K562 (cell line): ENCODE data around the gene LLGL1. TPM values are rescaled to one million over a fixed set of nuclear protein-coding genes. Genes with fewer than 3 reads are reported as not detected.

ENCODE experiments used
- ATAC-seq: fragments of 200-7000 bp; cut with Tn5 transposase; 3 replicates; pipeline ENCODE4 v1.9.1; 2020; ENCODE audit warnings: moderate library complexity
- BruUV-seq: library from RNA; stranded (reverse); fragments of 400-500 nt; replicated peaks from 2 replicates; lab custom pipeline; 2021; lab: Mats Ljungman, UMichigan
- CTCF ChIA-PET: fragments of 300-600 bp; formaldehyde crosslinking; extraction: SDS; loops from one replicate; lab custom pipeline; 2021; ENCODE audit warnings: low intra/inter-chr PET ratio; lab: Yijun Ruan, JAX
- POLR2A ChIA-PET: fragments of 300-600, 350-650 bp; sonication (Branson Sonifier 250); formaldehyde crosslinking; extraction: SDS; loops from one replicate; lab custom pipeline; 2021; ENCODE audit warnings: antibody characterized with exemption, inconsistent platforms; lab: Yijun Ruan, JAX
- DNase-seq, 4 experiments: peaks; one replicate each; pipeline versions ENCODE4 v3.0.0 to v3.0.0-alpha.2; 2011 to 2018; ENCODE audit warnings: low spot score in 3 of 4, mixed read lengths in 3 of 4; ENCODE audit errors: extremely low read depth in 1 of 4
- FAIRE-seq: peaks from 2 replicates; lab custom pipeline; 2011; peaks lifted over from hg19 to GRCh38; lab: Jason Lieb, UNC
- H2AFZ ChIP-seq: 2 replicates; pipeline ENCODE4 v1.6.0; 2011; ENCODE audit warnings: low read depth, low read length, control low read depth, inconsistent platforms
- H3K27ac ChIP-seq: fragments of 200-600 bp; 3 replicates; pipeline ENCODE4 v1.8.0; 2011; ENCODE audit warnings: low read depth, mild to moderate bottlenecking, control low read depth, inconsistent platforms, low read length, moderate library complexity, mixed read lengths; ENCODE audit errors: extremely low read depth
- H3K27me3 ChIP-seq, 2 experiments: fragments of 300-600 bp in 1 of 2; 2 replicates in 1 of 2; 3 replicates in 1 of 2; pipeline versions ENCODE4 v1.6.0 to v1.8.0; 2011; ENCODE audit warnings: inconsistent platforms in 2 of 2, low read length in 2 of 2, mild to moderate bottlenecking in 1 of 2, mixed read lengths in 1 of 2, moderate library complexity in 1 of 2; ENCODE audit not compliant: control insufficient read depth in 2 of 2, insufficient read depth in 2 of 2
- H3K36me3 ChIP-seq: fragments of 300-600 bp; 3 replicates; pipeline ENCODE4 v1.8.0; 2011; ENCODE audit warnings: mild to moderate bottlenecking, low read length, inconsistent platforms; ENCODE audit not compliant: control insufficient read depth, insufficient read depth
- H3K4me1 ChIP-seq, 2 experiments: fragments of 200-600 bp in 1 of 2; replicated peaks in 1 of 2; 2 replicates in 1 of 2; 3 replicates in 1 of 2; pipeline versions ENCODE4 v1.5.1 to v1.8.0; 2011; ENCODE audit warnings: inconsistent platforms in 2 of 2, low read length in 2 of 2, mild to moderate bottlenecking in 1 of 2, mixed read lengths in 1 of 2, moderate library complexity in 1 of 2; ENCODE audit not compliant: control insufficient read depth in 2 of 2, insufficient read depth in 2 of 2
- H3K4me2 ChIP-seq: 2 replicates; pipeline ENCODE4 v1.6.1; 2011; ENCODE audit warnings: low read length, control low read depth, inconsistent platforms, mixed read lengths; ENCODE audit not compliant: insufficient read depth
- H3K4me3 ChIP-seq: fragments of 200-600 bp; sonication (generic), shearing (Covaris generic); 2 replicates; pipeline ENCODE4 v1.5.1; 2016; ENCODE audit warnings: control low read depth, inconsistent platforms
- H3K79me2 ChIP-seq: fragments of 200-600 bp; 3 replicates; pipeline ENCODE4 v1.8.0; 2011; ENCODE audit warnings: low read length, inconsistent platforms; ENCODE audit not compliant: control insufficient read depth, insufficient read depth
- H3K9ac ChIP-seq, 2 experiments: 2 replicates each; pipeline versions ENCODE4 v1.6.0 to v1.6.1; 2011; ENCODE audit warnings: low read depth in 2 of 2, low read length in 2 of 2, control low read depth in 1 of 2, inconsistent platforms in 1 of 2, mild to moderate bottlenecking in 1 of 2, mixed read lengths in 1 of 2; ENCODE audit not compliant: insufficient read depth in 1 of 2
- H3K9me1 ChIP-seq: one replicate; pipeline ENCODE4 v1.6.0; 2011; ENCODE audit warnings: inconsistent platforms, mild to moderate bottlenecking, low read length, moderate library complexity; ENCODE audit not compliant: control insufficient read depth, insufficient read depth
- H3K9me3 ChIP-seq: replicated peaks from 2 replicates; pipeline ENCODE4 v1.5.1; 2011; ENCODE audit warnings: low read depth, low read length, inconsistent platforms; ENCODE audit not compliant: control insufficient read depth, insufficient read depth
- H4K20me1 ChIP-seq: replicated peaks from 2 replicates; pipeline ENCODE4 v1.6.1; 2011; ENCODE audit warnings: low read length, inconsistent platforms, mixed read lengths; ENCODE audit not compliant: control insufficient read depth, insufficient read depth
- BCL6 ChIP-seq: fragments of 250-450 bp; sonication (Bioruptor Pico); IDR thresholded peaks from 2 replicates; pipeline ENCODE4 v1.4.0; 2020
- CCAR2 ChIP-seq: fragments of 200-400 bp; formaldehyde crosslinking; IDR thresholded peaks from 2 replicates; pipeline ENCODE4 v1.6.1; 2017; ENCODE audit warnings: mild to moderate bottlenecking, low read depth, low read length
- COPS2 ChIP-seq: fragments of 450-650 bp; conservative IDR thresholded peaks from 2 replicates; pipeline ENCODE4 v1.6.1; 2016; ENCODE audit warnings: mild to moderate bottlenecking, moderate library complexity
- CREBBP ChIP-seq: IDR thresholded peaks from one replicate; pipeline ENCODE4 v1.6.1; 2012; ENCODE audit warnings: low read depth, mild to moderate bottlenecking, control low read depth, inconsistent platforms, low read length
- E2F3 ChIP-seq: fragments of 250-450 bp; sonication (Bioruptor Pico); IDR thresholded peaks from 2 replicates; pipeline ENCODE4 v1.4.0; 2020; ENCODE audit warnings: mild to moderate bottlenecking
- EP300 ChIP-seq: IDR thresholded peaks from 2 replicates; pipeline ENCODE4 v1.6.1; 2012; ENCODE audit warnings: low read length, improper control_type of control experiment
- NR2F6 ChIP-seq: fragments of 450-650 bp; formaldehyde crosslinking; IDR thresholded peaks from 2 replicates; pipeline ENCODE4 v1.4.0; 2020; ENCODE audit warnings: mild to moderate bottlenecking
- NR4A1 ChIP-seq, 2 experiments: fragments of 250-450 bp in 1 of 2; fragments of 450-650 bp in 1 of 2; sonication (Bioruptor Pico) in 1 of 2; IDR thresholded peaks; 2 replicates each; pipeline versions ENCODE4 v1.4.0 to v1.6.1; 2016 to 2020; ENCODE audit warnings: mild to moderate bottlenecking in 2 of 2, missing compliant biosample characterization in 1 of 2, missing genetic modification characterization in 1 of 2, moderate library complexity in 1 of 2
- TEAD1 ChIP-seq, 2 experiments: fragments of 450-650 bp in 1 of 2; sonication (generic) in 1 of 2; formaldehyde crosslinking; IDR thresholded peaks; 2 replicates each; pipeline versions ENCODE4 v1.4.0 to v1.8.0; 2020 to 2022; ENCODE audit warnings: mild to moderate bottlenecking in 2 of 2, missing genetic modification reagents in 1 of 2
- YY1 ChIP-seq, 3 experiments: IDR thresholded peaks; 2 replicates each; pipeline ENCODE4 v1.6.1; 2011; ENCODE audit warnings: low read length in 2 of 3, mild to moderate bottlenecking in 2 of 3, moderate library complexity in 2 of 3, borderline replicate concordance in 1 of 3, control low read depth in 1 of 3, low read depth in 1 of 3; ENCODE audit not compliant: insufficient read depth in 3 of 3, insufficient replicate concordance in 2 of 3, control insufficient read depth in 1 of 3, insufficient read length in 1 of 3; ENCODE audit errors: extremely low read depth in 1 of 3
- ZNF778 ChIP-seq: fragments of 450-650 bp; formaldehyde crosslinking; IDR thresholded peaks from 2 replicates; pipeline ENCODE4 v1.4.0; 2020; ENCODE audit warnings: mild to moderate bottlenecking, moderate library complexity
- WGBS: fragments of 100-300 bp; shearing (Covaris generic); methylation state at CpG from one replicate; pipeline ENCODE4 v1.1.6; 2016; ENCODE audit warnings: low coverage, mixed read lengths; ENCODE audit not compliant: insufficient coverage; ENCODE audit errors: missing lambda C conversion rate; 5-methylcytosine and 5-hydroxymethylcytosine counted together
- in situ Hi-C: fragments of 300-500 bp; cut with MboI; formaldehyde crosslinking; loops from 4 replicates; pipeline ENCODE4 v1.15.0; 2018; ENCODE audit warnings: inconsistent platforms, mixed read lengths
- intact Hi-C: fragments of 100-400 bp; cut with micrococcal nuclease; formaldehyde crosslinking; loops from 2 replicates; pipeline ENCODE4 v1.14.2; 2022
- polyA plus RNA-seq, 8 experiments: library from polyadenylated mRNA; depleted of rRNA in 4 of 8; stranded (reverse) in 5 of 8; unstranded in 3 of 8; fragments of >200 nt; fragmentation: Nextera tagmentation in 2 of 8; fragmentation: Illumina TruSeq in 1 of 8; extraction: Ambion mirVana in 2 of 8; extraction: Trizol in 1 of 8; gene quantifications; 2 replicates each; pipeline versions ENCODE4 v1.2.1 to v1.2.3, GENCODE V29; 2011 to 2014; ENCODE audit warnings: inconsistent platforms in 1 of 8, missing spikeins in 1 of 8
- total RNA-seq, 7 experiments: library from RNA; depleted of rRNA in 6 of 7; stranded (reverse); fragments of >200 nt in 6 of 7; fragmentation: Illumina TruSeq in 2 of 7; extraction: Trizol in 2 of 7; gene quantifications; 2 replicates each; pipeline versions ENCODE4 v1.2.1 to v1.2.3, GENCODE V29; 2011 to 2021; ENCODE audit warnings: low replicate concordance in 1 of 7
- TF ChIP-seq, protein P1 (sequence below): IDR thresholded peaks from 3 replicates; pipeline ENCODE4 v1.6.1; 2011; ENCODE audit warnings: borderline replicate concordance, mild to moderate bottlenecking, moderate library complexity; ENCODE audit not compliant: insufficient read length; ENCODE audit errors: extremely low read depth
- TF ChIP-seq, protein P2 (sequence below): fragments of 450-650 bp; IDR thresholded peaks from 2 replicates; pipeline ENCODE4 v1.6.1; 2017; ENCODE audit warnings: mild to moderate bottlenecking, moderate library complexity

The LLGL1 gene
- total and polyA plus RNA-seq, 9 of the 15 experiments (the other 6 are each of a cell fraction or from before 2014, with no cell fraction given), result 0.11 to 12.9 (median 5.3) TPM; not detected in 1

DNA sequence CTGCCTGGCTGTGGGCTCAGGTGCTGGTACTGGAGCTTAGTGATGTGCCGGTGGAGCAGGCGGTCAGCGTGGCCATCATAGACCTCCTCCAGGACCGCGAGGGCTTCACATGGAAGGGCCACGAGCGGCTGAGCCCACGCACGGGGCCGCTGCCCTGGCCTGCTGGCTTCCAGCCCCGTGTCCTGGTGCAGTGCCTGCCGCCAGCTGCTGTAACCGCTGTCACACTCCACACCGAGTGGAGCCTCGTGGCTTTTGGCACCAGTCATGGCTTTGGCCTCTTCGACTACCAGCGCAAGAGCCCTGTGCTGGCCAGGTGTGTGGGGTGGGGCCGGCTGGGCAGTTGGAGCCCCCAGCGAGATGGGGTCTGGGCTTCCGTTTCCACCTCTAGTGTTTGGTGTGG lies 12.0 kb downstream of the LLGL1 start:
- CTCF ChIA-PET, result no interaction called here
- FAIRE-seq, result no peak

More for the DNA sequence above, 12.0 kb downstream of the LLGL1 start:
- H3K27me3 ChIP-seq, result no peaks in the 10 kb centered on the region
- ATAC-seq (no peak), DNase-seq (no peak)
- TF ChIP-seq BCL6 (no peak), NR2F6 (no peak), YY1 (IDR thresholded peaks at IDR 0.05; ENCODE audit: borderline replicate concordance in 1 of 3, control insufficient read depth in 1 of 3, extremely low read depth in 1 of 3, insufficient read depth in 3 of 3, insufficient read length in 1 of 3, insufficient replicate concordance in 2 of 3, low read depth in 1 of 3, low read length in 2 of 3) (no peak), TEAD1 (CRISPR knock-in tag; IDR thresholded peaks at IDR 0.05) (no peak), NR4A1 (CRISPR knock-in tag; IDR thresholded peaks at IDR 0.05) (no peak), NR4A1 (tag; IDR thresholded peaks at IDR 0.05) (no peak), CREBBP (no peak), COPS2 (no peak), CCAR2 (no peak), E2F3 (CRISPR knock-in tag) (no peak), ZNF778 (CRISPR knock-in tag) (no peak), EP300 (no peak)
- TF ChIP-seq, protein P1, sequence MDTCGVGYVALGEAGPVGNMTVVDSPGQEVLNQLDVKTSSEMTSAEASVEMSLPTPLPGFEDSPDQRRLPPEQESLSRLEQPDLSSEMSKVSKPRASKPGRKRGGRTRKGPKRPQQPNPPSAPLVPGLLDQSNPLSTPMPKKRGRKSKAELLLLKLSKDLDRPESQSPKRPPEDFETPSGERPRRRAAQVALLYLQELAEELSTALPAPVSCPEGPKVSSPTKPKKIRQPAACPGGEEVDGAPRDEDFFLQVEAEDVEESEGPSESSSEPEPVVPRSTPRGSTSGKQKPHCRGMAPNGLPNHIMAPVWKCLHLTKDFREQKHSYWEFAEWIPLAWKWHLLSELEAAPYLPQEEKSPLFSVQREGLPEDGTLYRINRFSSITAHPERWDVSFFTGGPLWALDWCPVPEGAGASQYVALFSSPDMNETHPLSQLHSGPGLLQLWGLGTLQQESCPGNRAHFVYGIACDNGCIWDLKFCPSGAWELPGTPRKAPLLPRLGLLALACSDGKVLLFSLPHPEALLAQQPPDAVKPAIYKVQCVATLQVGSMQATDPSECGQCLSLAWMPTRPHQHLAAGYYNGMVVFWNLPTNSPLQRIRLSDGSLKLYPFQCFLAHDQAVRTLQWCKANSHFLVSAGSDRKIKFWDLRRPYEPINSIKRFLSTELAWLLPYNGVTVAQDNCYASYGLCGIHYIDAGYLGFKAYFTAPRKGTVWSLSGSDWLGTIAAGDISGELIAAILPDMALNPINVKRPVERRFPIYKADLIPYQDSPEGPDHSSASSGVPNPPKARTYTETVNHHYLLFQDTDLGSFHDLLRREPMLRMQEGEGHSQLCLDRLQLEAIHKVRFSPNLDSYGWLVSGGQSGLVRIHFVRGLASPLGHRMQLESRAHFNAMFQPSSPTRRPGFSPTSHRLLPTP, result no peak
- TF ChIP-seq, protein P2, sequence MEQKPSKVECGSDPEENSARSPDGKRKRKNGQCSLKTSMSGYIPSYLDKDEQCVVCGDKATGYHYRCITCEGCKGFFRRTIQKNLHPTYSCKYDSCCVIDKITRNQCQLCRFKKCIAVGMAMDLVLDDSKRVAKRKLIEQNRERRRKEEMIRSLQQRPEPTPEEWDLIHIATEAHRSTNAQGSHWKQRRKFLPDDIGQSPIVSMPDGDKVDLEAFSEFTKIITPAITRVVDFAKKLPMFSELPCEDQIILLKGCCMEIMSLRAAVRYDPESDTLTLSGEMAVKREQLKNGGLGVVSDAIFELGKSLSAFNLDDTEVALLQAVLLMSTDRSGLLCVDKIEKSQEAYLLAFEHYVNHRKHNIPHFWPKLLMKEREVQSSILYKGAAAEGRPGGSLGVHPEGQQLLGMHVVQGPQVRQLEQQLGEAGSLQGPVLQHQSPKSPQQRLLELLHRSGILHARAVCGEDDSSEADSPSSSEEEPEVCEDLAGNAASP, result no peak
- no peaks in the 10 kb centered on the region for H4K20me1 ChIP-seq
- H3K79me2 ChIP-seq, result no peaks in the 10 kb centered on the region
- H3K9me1 ChIP-seq, result no peaks in the 10 kb centered on the region
- no TSS peak for BruUV-seq
- no peaks in the 10 kb centered on the region for H3K9me3 ChIP-seq
- WGBS, result 76% methylated on average over 9 of the region's 20 CpGs
- no peak overlapping the region for H3K4me2 ChIP-seq
- H3K36me3 ChIP-seq, result no peaks in the 10 kb centered on the region
- no peak overlapping the region for H3K4me3 ChIP-seq
- H3K27ac ChIP-seq, result no peak overlapping the region
- intact Hi-C loops (no loop called here), in situ Hi-C loops (no loop called here)
- peaks cover 0 to 18% of the 10 kb centered on the region in 2 experiments; a peak in 1 of 5 replicates for H3K4me1 ChIP-seq
- no peak overlapping the region for H3K9ac ChIP-seq
- POLR2A ChIA-PET, result interaction anchor here (0.9 kb wide), 2 partner anchors 10 to 11 kb away, joined by 4 read pairs; no protein-coding TSS in a partner anchor
- H2AFZ ChIP-seq, result no peak overlapping the region
